Nephron (organoid): ENCODE data around the gene LIMS1.

Experiments used
- H3K27ac Mint-ChIP-seq, 3 experiments: 2 replicates each; pipeline ENCODE4 v1.8.0; 2020; ENCODE audit warnings: mixed read lengths in 3 of 3, mild to moderate bottlenecking in 2 of 3, moderate library complexity in 1 of 3
- H3K27me3 Mint-ChIP-seq: 2 replicates; pipeline ENCODE4 v1.8.0; 2021; ENCODE audit warnings: low read depth, mild to moderate bottlenecking, moderate library complexity, mixed read lengths
- H3K36me3 Mint-ChIP-seq: 2 replicates; pipeline ENCODE4 v1.8.0; 2020; ENCODE audit warnings: low read depth, mixed read lengths
- H3K4me1 Mint-ChIP-seq: 2 replicates; pipeline ENCODE4 v1.8.0; 2020; ENCODE audit warnings: mixed read lengths
- H3K4me3 Mint-ChIP-seq, 3 experiments: 2 replicates each; pipeline ENCODE4 v1.8.0; 2020; ENCODE audit warnings: mild to moderate bottlenecking in 3 of 3, mixed read lengths in 3 of 3, moderate library complexity in 2 of 3
- H3K9me3 Mint-ChIP-seq: 2 replicates; pipeline ENCODE4 v1.8.0; 2020; ENCODE audit warnings: mixed read lengths
- TF ChIP-seq, protein P1 (sequence below), 3 experiments: fragments of 200-600 bp; sonication (generic); IDR thresholded peaks; one replicate each; pipeline ENCODE4 v1.5.0; 2021; ENCODE audit warnings: antibody characterized with exemption in 3 of 3; ENCODE audit not compliant: unreplicated experiment in 3 of 3

Gene LIMS1

DNA sequence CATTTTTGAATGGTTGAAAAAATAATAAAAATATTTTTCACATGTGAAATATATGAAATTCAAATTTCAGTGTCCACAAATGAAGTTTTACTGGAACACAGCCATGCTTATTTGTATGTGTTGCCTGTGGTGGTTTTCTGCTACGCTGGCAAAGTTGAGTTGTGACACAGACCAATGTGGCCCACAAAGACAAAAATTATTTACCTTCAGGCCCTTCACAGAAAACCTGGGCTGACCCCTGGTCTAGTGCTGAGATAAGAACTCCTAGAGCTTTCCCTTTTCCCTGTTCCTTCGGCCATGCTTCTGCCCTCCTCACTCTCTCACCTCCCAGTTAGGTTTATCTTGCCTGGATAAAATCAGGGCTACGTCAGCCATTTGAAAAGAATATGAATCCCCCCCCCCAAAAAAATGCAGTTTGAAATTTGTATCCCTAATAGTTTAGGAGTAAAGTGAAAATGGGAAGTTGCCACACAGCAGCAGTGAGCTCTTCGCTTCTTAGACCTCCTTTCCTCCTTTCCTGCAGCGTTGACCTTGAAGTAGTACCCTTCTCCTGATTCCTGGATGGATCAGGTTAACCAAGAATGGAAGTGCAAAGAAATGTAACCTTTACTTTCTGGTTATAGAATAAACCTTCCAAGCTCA lies 91.0 kb downstream of the LIMS1 start:
- H3K36me3 Mint-ChIP-seq = no peaks in the 10 kb centered on the region
- H3K27ac Mint-ChIP-seq = no peak overlapping the region
- peaks cover 26% of the 10 kb centered on the region for H3K4me1 Mint-ChIP-seq
- no peaks in the 10 kb centered on the region for H3K9me3 Mint-ChIP-seq
- TF ChIP-seq, protein P1, sequence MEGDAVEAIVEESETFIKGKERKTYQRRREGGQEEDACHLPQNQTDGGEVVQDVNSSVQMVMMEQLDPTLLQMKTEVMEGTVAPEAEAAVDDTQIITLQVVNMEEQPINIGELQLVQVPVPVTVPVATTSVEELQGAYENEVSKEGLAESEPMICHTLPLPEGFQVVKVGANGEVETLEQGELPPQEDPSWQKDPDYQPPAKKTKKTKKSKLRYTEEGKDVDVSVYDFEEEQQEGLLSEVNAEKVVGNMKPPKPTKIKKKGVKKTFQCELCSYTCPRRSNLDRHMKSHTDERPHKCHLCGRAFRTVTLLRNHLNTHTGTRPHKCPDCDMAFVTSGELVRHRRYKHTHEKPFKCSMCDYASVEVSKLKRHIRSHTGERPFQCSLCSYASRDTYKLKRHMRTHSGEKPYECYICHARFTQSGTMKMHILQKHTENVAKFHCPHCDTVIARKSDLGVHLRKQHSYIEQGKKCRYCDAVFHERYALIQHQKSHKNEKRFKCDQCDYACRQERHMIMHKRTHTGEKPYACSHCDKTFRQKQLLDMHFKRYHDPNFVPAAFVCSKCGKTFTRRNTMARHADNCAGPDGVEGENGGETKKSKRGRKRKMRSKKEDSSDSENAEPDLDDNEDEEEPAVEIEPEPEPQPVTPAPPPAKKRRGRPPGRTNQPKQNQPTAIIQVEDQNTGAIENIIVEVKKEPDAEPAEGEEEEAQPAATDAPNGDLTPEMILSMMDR (IDR thresholded peaks at IDR 0.05; ENCODE audit: unreplicated experiment in 3 of 3) = no peak
- H3K4me3 Mint-ChIP-seq = no peak overlapping the region
- no peaks in the 10 kb centered on the region for H3K27me3 Mint-ChIP-seq

DNA sequence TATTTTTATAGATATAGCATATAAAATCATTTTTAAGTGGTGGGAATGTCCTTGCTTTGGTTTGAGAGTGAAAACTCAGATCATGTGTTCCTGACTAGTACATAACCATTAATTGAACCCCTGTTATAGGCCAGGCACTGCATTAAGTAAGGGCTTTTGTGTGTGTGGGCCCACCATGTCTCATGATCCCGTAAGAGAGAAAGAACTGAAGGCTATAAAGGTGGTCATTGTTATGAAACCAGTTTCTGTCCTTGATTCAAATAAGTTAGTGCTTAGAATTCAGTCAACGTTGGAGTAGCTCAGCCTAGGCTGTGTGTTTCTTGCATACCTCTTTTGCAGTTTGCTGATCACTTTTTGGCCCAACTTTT lies 91.5 kb downstream of the LIMS1 start:
- Mint-ChIP-seq H3K4me1 (peaks cover 27% of the 10 kb centered on the region), H3K4me3 (no peak overlapping the region), H3K27ac (no peak overlapping the region), H3K36me3 (no peaks in the 10 kb centered on the region), H3K27me3 (no peaks in the 10 kb centered on the region), H3K9me3 (no peaks in the 10 kb centered on the region)
- TF ChIP-seq, protein P1 (IDR thresholded peaks at IDR 0.05; ENCODE audit: unreplicated experiment in 3 of 3) = no peak

DNA sequence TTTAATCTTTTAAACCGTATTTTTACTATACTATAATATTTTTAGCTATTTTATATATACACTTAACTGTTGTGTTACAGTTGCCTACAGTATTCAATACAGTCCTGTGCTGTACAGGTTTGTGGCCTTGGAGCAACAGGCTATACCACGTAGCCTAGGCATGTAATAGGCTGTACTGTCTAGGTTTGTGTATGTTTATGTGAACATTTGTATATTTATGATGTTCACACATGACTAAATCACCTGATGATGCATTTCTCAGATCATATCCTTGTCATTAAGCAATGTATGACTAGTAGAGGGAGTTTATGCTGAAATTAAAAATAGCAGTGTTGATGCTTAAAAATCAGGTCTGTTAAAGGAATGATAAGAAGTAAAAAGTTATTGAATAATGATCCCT lies 92.7 kb downstream of the LIMS1 start:
- Mint-ChIP-seq H3K4me1 (peaks cover 26% of the 10 kb centered on the region), H3K36me3 (no peaks in the 10 kb centered on the region), H3K4me3 (no peak overlapping the region), H3K9me3 (no peaks in the 10 kb centered on the region), H3K27me3 (no peaks in the 10 kb centered on the region), H3K27ac (no peak overlapping the region)
- TF ChIP-seq, protein P1 (IDR thresholded peaks at IDR 0.05; ENCODE audit: unreplicated experiment in 3 of 3) = no peak

DNA sequence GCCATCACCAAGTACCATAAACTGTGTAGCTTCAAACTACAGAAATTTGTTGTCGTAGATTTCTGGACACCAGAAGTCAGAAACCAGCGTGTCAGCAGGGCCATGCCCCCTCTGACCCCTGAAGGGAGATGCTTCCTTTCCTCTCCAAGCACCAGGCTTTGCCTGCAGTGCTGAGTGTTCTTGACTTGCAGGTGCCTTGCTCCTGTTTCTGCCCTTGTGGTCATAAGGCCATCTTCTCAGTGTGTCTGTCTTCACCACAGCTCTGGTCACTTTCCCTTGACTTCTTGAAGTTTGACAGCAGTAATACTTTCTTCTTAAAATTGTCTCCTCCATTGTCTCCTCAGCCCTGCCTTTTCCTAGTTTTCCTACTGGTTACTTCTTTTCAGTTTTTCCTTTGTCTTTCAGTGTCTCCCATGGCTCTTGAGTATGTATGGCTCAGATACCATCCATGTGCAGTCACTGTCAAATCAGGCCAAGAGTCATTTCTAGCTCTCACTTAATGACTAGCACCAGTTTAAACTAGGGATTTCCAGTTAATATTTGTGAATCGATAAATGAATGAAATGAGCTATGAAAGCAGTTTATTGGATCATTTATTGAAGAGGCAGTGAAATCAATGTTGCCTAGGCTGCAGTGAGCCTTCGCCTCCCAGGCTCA lies 93.8 kb downstream of the LIMS1 start:
- Mint-ChIP-seq H3K36me3 (no peaks in the 10 kb centered on the region), H3K27me3 (no peaks in the 10 kb centered on the region), H3K4me1 (peaks cover 35% of the 10 kb centered on the region), H3K27ac (no peak overlapping the region), H3K9me3 (no peaks in the 10 kb centered on the region), H3K4me3 (no peak overlapping the region)
- TF ChIP-seq, protein P1 (IDR thresholded peaks at IDR 0.05; ENCODE audit: unreplicated experiment in 3 of 3) = no peak

DNA sequence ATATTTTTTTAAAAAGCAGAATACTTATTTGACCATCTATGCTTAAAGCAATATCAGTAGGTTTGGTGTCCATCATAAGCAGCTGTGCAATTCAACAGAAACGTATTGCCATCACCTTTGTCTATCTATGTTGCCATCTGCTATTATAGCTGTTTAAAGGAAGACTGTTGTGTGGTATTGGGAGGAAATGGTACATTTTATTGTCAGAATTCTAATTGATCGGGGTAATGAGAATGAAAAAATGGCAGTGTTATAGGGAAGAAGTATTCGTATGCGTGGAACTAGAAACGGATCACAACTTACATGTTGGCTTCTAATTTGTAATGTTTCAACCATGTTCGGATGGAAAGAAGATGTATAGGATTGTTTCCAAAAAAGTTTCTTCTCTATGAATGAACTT lies 94.7 kb downstream of the LIMS1 start:
- Mint-ChIP-seq H3K36me3 (no peaks in the 10 kb centered on the region), H3K27me3 (no peaks in the 10 kb centered on the region), H3K4me1 (peaks cover 38% of the 10 kb centered on the region), H3K4me3 (no peak overlapping the region), H3K9me3 (no peaks in the 10 kb centered on the region), H3K27ac (no peak overlapping the region)
- TF ChIP-seq, protein P1 (IDR thresholded peaks at IDR 0.05; ENCODE audit: unreplicated experiment in 3 of 3) = no peak

DNA sequence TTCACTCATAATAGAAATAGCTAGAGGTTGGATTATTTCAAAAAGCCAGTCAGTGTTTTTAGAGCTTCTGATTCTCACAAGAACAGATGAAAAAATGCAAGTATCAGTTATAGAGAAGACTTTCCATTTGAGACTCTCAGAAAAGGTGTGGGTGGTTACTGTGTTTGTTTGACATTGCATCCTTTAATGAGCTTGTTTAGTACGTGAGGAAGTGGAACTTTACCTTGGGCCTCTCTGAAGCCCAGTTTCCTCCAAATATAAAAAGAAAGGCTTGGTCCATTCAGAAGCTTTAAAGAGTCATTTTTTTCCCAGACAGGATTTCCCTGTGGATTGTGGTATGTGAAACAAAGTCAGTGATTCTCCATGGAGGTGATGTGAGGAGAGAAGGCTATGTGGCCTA lies 95.1 kb downstream of the LIMS1 start:
- no peaks in the 10 kb centered on the region for H3K9me3 Mint-ChIP-seq
- H3K27ac Mint-ChIP-seq = no peak overlapping the region
- no peaks in the 10 kb centered on the region for H3K27me3 Mint-ChIP-seq
- H3K4me1 Mint-ChIP-seq = peaks cover 43% of the 10 kb centered on the region
- no peaks in the 10 kb centered on the region for H3K36me3 Mint-ChIP-seq
- TF ChIP-seq, protein P1 (IDR thresholded peaks at IDR 0.05; ENCODE audit: unreplicated experiment in 3 of 3) = no peak
- H3K4me3 Mint-ChIP-seq = no peak overlapping the region
